Memory B cell (primary cell): ENCODE data around the gene VAMP1.
A peak's percentile ranks its signal among the peaks of the same experiment; 100 is the strongest.

Source experiments
- ATAC-seq: fragments of 150-1000 bp; cut with Tn5 transposase; 2 replicates; pipeline ENCODE4 v1.10.0; 2021; ENCODE audit warnings: low read depth, mild to moderate bottlenecking, moderate library complexity
- DNase-seq, 2 donors: peaks; one replicate each; pipeline ENCODE4 v3.0.0; 2022; ENCODE audit warnings: low spot score in 2 of 2
- H3K27ac Mint-ChIP-seq: one replicate; pipeline ENCODE4 v1.8.0; 2022; ENCODE audit warnings: mild to moderate bottlenecking, moderate library complexity, mixed read lengths
- H3K27me3 Mint-ChIP-seq: one replicate; pipeline ENCODE4 v1.8.0; 2022; ENCODE audit warnings: mixed read lengths
- H3K36me3 Mint-ChIP-seq: one replicate; pipeline ENCODE4 v1.8.0; 2022; ENCODE audit warnings: mild to moderate bottlenecking, mixed read lengths
- H3K4me1 Mint-ChIP-seq: one replicate; pipeline ENCODE4 v1.8.0; 2022; ENCODE audit warnings: mixed read lengths
- H3K4me3 Mint-ChIP-seq: one replicate; pipeline ENCODE4 v1.8.0; 2022; ENCODE audit warnings: mild to moderate bottlenecking, moderate library complexity, mixed read lengths
- H3K9me3 Mint-ChIP-seq: one replicate; pipeline ENCODE4 v1.8.0; 2022; ENCODE audit warnings: mixed read lengths

VAMP1 gene

GRCh38 chr12:6464531-6464930 is 5.9 kb downstream of the VAMP1 start:
- Mint-ChIP-seq H3K4me1 (peaks cover 74% of the 10 kb centered on the region), H3K9me3 (no peaks in the 10 kb centered on the region), H3K36me3 (peaks cover 39% of the 10 kb centered on the region), H3K4me3 (no peak overlapping the region), H3K27ac (peak overlapping the region; percentile 96), H3K27me3 (no peaks in the 10 kb centered on the region)
- no peak for ATAC-seq
- no peak for DNase-seq

GRCh38 chr12:6463858-6464257 is 6.6 kb downstream of the VAMP1 start:
- no peak for DNase-seq
- peak overlapping the region; percentile 96 for H3K27ac Mint-ChIP-seq
- no peaks in the 10 kb centered on the region for H3K27me3 Mint-ChIP-seq
- no peak overlapping the region for H3K4me3 Mint-ChIP-seq
- H3K9me3 Mint-ChIP-seq: no peaks in the 10 kb centered on the region
- no peak for ATAC-seq
- H3K4me1 Mint-ChIP-seq: peaks cover 73% of the 10 kb centered on the region
- peaks cover 43% of the 10 kb centered on the region for H3K36me3 Mint-ChIP-seq

DNA sequence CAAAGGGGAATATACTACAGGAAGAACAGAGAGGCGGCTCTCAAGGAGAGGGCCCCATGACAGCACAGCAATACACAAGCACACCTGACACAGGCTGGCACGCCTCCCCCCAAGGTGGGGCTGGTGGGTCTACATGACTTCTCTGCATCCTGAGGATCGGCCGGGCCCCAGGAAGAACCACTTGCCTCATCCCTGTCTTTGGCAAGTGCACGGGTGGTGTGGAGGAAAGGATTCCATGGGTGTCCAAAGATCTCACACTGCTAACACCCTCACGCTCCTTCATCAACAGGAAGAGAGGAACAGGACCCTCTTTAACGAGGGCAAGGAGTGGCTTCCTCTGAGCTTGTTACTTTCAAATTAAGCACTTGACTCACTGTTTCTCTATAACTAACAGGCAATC is 7.3 kb downstream of the VAMP1 start:
- Mint-ChIP-seq H3K27me3 (no peaks in the 10 kb centered on the region), H3K36me3 (peaks cover 49% of the 10 kb centered on the region), H3K4me3 (peak overlapping the region; percentile 6), H3K9me3 (no peaks in the 10 kb centered on the region), H3K4me1 (peaks cover 72% of the 10 kb centered on the region), H3K27ac (peak overlapping the region; percentile 96)
- DNase-seq (no peak), ATAC-seq (no peak)

DNA sequence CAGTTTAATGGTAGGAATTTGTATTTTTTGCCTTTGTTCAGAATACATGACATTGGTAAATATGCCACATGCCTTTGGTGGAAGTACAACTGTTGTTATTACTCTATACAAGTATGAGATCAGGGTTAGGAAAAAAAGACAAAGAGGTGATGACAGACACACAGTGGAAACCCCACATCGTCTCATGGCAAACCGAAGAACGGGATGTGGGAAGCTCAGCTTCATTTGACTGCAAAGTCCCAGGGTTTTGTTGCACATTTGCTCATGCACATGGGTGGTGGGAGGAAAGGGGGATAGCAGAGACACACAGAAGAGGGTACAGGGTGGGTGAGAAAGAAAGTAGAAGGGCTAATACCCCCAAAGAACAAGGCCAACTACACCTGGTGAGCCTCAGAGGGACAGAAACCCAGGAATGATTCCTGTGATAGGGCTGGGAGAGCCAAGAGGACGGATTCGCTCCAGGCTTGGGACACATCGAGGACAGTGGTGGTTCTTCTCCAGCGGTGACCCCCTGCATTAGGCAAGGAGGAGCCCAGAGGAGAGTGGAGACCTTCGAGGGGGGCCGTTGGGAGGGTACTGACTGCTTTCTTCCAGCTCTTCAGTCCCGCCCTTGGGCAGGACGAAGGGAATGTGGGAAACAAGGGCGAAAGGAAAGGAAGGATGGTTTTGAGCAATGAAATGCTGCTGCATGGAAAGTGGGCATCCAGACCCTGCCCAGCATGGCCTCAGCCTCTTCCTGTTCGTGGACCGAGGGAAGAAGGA is 8.1 kb downstream of the VAMP1 start:
- no peak for DNase-seq
- H3K36me3 Mint-ChIP-seq: peaks cover 51% of the 10 kb centered on the region

DNA sequence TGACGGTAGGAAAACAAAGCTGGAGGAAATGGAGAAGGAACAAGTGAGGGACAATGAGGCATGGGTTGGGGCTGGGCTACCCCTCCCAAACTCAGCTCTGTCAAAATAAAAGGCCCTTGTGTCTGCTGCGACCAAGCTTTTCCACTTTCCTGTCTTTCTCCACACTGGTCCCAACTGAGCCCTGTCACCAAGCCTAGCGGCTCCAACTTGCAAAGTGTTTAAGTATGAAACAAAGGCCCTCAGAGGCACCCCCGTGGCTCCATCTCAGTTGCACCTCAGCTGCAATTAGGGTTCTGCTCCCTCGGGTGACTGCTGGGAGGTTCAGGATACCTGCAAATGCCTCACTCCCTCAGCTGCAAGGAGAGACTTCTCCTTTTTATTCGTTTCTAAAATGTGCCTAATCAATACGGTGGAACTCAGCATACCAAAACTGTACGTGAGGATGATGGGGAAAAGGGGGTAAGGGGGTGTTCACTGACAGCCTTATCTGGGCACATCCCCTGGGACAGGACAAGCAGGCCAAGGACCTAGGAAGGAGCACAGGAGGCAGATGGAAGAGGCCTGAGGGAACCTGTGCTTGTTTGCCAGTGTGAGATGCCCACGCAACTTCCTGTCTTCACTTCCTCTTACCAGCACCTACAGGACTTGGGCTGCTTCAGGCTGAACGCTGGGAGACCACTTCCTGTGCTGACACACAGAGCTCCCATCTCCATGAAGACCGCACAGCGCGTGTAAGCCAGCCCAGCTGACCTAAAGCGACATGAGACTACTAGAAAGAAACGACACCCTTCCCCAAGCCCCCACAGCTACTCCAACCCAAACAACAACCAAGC is 8.9 kb downstream of the VAMP1 start:
- Mint-ChIP-seq H3K27me3 (no peaks in the 10 kb centered on the region), H3K4me1 (peaks cover 66% of the 10 kb centered on the region), H3K4me3 (peak overlapping the region; percentile 66), H3K27ac (peak overlapping the region; percentile 96), H3K9me3 (no peaks in the 10 kb centered on the region), H3K36me3 (peaks cover 48% of the 10 kb centered on the region)
- peak; percentile 93 for ATAC-seq
- DNase-seq: peak; percentile 70 to 76

More for the DNA sequence above, 8.1 kb downstream of the VAMP1 start:
- H3K4me3 Mint-ChIP-seq: peak overlapping the region; percentile 58
- H3K27me3 Mint-ChIP-seq: no peaks in the 10 kb centered on the region
- H3K9me3 Mint-ChIP-seq: no peaks in the 10 kb centered on the region
- ATAC-seq: no peak
- peak overlapping the region; percentile 96 for H3K27ac Mint-ChIP-seq
- peaks cover 69% of the 10 kb centered on the region for H3K4me1 Mint-ChIP-seq

DNA sequence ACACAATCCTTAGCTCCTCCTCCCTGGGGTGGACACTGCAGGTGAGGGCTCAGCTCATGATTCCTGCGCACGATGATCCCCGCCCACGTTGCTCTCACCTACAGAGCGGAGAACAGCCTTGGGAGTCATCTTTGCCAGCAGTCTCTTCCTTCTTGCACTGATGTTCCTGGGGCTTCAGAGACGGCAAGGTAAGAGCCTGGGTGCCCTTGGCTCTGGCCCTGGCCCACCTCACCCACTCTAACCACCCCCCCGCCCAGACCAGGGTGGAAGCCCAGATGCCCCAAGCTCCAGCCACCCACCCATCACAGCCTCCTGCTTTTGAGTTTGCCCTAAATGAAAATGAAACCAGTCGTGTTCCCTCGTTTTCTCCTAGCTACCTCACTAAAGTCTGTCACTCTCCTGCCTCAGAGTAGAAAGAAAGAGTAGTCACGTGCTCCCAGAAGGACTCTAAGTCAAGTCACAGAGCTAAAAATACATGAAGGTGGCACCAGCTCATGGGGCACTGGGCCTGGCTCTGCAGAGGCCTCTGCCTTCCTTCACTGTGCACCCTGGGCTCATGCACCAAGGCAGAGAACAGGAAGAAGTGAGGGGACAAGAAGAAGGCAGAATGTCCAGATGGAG is 9.6 kb downstream of the VAMP1 start:
- H3K4me1 Mint-ChIP-seq: peaks cover 62% of the 10 kb centered on the region
- no peaks in the 10 kb centered on the region for H3K27me3 Mint-ChIP-seq
- DNase-seq (no peak), ATAC-seq (no peak)
- H3K9me3 Mint-ChIP-seq: no peaks in the 10 kb centered on the region
- peak overlapping the region; percentile 66 for H3K4me3 Mint-ChIP-seq
- peaks cover 46% of the 10 kb centered on the region for H3K36me3 Mint-ChIP-seq
- H3K27ac Mint-ChIP-seq: peak overlapping the region; percentile 96

- Mint-ChIP-seq H3K27me3 (no peaks in the 10 kb centered on the region), H3K36me3 (peaks cover 39% of the 10 kb centered on the region), H3K27ac (peak overlapping the region; percentile 84), H3K4me3 (no peak overlapping the region), H3K9me3 (no peaks in the 10 kb centered on the region), H3K4me1 (peaks cover 51% of the 10 kb centered on the region)
- DNase-seq (no peak), ATAC-seq (no peak)
These were observed 11.5 kb downstream of the VAMP1 start for GRCh38 chr12:6459004-6459337.

DNA sequence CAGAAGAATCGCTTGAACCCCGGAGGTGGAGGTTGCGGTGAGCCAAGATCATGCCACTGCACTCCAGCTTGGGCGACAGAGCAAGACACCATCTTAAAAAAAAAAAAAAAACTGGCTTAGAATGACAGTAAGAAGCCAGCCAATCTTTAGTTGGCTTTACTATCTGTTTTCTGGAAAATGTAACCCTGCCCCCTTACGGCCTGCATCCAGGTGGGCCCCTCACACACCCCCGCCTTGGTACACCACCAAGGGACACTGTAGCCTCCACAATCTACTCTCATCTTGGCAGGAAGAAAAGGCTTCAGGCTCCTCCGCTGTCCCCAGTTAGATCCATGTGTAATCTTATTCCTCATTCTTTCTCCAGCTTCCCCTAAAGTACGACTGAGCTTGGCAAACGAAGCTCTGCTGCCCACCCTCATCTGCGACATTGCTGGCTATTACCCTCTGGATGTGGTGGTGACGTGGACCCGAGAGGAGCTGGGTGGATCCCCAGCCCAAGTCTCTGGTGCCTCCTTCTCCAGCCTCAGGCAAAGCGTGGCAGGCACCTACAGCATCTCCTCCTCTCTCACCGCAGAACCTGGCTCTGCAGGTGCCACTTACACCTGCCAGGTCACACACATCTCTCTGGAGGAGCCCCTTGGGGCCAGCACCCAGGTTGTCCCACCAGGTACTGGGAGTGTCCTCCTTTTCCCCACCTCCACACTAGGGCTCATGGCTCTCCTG is 12.0 kb downstream of the VAMP1 start:
- Mint-ChIP-seq H3K9me3 (no peaks in the 10 kb centered on the region), H3K4me1 (peaks cover 53% of the 10 kb centered on the region), H3K27me3 (no peaks in the 10 kb centered on the region), H3K4me3 (no peak overlapping the region), H3K27ac (peak overlapping the region; percentile 84), H3K36me3 (peaks cover 36% of the 10 kb centered on the region)
- no peak for ATAC-seq
- no peak for DNase-seq

- Mint-ChIP-seq H3K4me1 (peaks cover 51% of the 10 kb centered on the region), H3K9me3 (no peaks in the 10 kb centered on the region), H3K36me3 (peaks cover 32% of the 10 kb centered on the region), H3K27ac (peak overlapping the region; percentile 82), H3K4me3 (no peak overlapping the region), H3K27me3 (no peaks in the 10 kb centered on the region)
- ATAC-seq (no peak), DNase-seq (no peak)
These were observed 13.1 kb downstream of the VAMP1 start for GRCh38 chr12:6457220-6457945.

DNA sequence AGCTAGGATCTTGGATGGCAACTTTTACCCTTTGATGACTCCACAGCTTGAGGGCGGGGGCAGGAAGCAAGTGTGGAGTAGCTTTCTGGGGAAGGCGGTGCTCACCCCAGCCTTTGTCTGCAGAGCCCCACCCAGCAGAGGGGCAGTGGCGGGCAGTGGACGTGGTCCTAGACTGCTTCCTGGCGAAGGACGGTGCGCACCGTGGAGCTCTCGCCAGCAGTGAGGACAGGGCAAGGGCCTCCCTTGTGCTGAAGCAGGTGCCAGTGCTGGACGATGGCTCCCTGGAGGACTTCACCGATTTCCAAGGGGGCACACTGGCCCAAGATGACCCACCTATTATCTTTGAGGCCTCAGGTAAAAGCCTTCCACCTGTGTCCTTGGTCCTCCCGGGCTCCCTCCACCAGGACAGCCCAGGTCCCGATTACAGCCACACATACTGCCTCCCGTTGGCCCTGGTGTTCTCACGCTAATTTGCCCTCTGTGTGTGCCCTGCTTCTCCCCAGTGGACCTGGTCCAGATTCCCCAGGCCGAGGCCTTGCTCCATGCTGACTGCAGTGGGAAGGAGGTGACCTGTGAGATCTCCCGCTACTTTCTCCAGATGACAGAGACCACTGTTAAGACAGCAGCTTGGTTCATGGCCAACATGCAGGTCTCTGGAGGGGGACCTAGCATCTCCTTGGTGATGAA is 17.4 kb downstream of the VAMP1 start:
- H3K27me3 Mint-ChIP-seq: no peaks in the 10 kb centered on the region
- ATAC-seq: no peak
- no peaks in the 10 kb centered on the region for H3K9me3 Mint-ChIP-seq
- H3K4me1 Mint-ChIP-seq: peaks cover 39% of the 10 kb centered on the region
- no peak for DNase-seq
- H3K36me3 Mint-ChIP-seq: peaks cover 26% of the 10 kb centered on the region
- peak overlapping the region; percentile 97 for H3K27ac Mint-ChIP-seq
- H3K4me3 Mint-ChIP-seq: peak overlapping the region; percentile 91

DNA sequence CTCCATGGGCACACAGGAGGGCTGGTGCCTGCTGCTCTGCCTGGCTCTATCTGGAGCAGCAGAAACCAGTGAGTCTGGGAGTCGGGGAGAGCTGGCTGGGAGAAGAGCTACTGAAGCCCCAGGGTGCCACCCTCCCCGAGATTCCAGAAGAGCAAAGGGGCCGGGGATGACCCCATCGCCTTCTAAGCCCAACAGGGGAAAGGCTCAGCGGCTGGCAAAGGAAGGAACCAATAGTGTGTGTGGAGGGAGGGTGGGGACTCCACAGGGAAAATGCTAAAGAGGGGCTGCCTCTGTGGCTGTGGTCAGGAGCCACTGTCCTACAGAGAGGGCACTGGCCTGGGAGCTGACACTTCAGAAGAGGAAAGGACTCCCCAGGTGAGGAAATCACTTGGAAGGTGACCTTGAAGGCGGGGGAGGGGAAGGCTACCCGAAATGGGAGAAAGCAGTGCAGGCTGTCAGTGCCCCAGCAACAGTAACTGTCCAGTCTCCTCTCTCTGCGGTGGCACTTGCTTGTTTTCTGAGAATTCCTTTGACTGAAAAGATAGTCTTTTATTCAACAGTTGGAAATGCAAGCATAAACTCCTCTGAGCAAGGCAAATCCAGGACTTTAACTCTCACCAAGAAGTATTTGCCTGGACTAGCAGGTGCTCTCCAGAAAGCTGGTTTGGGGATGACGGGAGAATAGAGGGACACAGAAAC is 18.1 kb downstream of the VAMP1 start:
- H3K9me3 Mint-ChIP-seq: no peaks in the 10 kb centered on the region
- peaks cover 30% of the 10 kb centered on the region for H3K36me3 Mint-ChIP-seq
- peaks cover 45% of the 10 kb centered on the region for H3K4me1 Mint-ChIP-seq
- peak overlapping the region; percentile 91 for H3K4me3 Mint-ChIP-seq
- no peaks in the 10 kb centered on the region for H3K27me3 Mint-ChIP-seq
- no peak for ATAC-seq
- peak overlapping the region; percentile 97 for H3K27ac Mint-ChIP-seq
- DNase-seq: no peak

GRCh38 chr12:6451348-6452244 is 18.9 kb downstream of the VAMP1 start, which contains the start of gene TAPBPL:
TAPBPL (plus strand) TSS chr12:6452042; CDS start chr12:6452249, 207 bp downstream.
- peak within 1 kb of the TSS; percentile 97 for H3K27ac Mint-ChIP-seq
- ATAC-seq (peak; percentile 96), DNase-seq (peak; percentile 65 to 75)
- no peaks in the 10 kb centered on the region for H3K9me3 Mint-ChIP-seq
- H3K4me1 Mint-ChIP-seq: peaks cover 48% of the 10 kb centered on the region
- H3K27me3 Mint-ChIP-seq: no peaks in the 10 kb centered on the region
- H3K4me3 Mint-ChIP-seq: peak within 1 kb of the TSS; percentile 91
- peaks cover 27% of the 10 kb centered on the region for H3K36me3 Mint-ChIP-seq
